IPS DF 6.9 (cell line): ENCODE results near the gene COQ2.
"Not testable (repeated sequence)": the region's sequence is repeated elsewhere in the genome, so short reads cannot be mapped to it uniquely, and the experiment has no call there.

Experiments
- DNase-seq: peaks from one replicate; pipeline ENCODE4 v3.0.0-alpha.2; 2013; ENCODE audit warnings: low read depth, low spot score
- H3K27ac ChIP-seq: one replicate; pipeline ENCODE4 v1.5.1; 2013; ENCODE audit warnings: low read length, control low read depth
- H3K27me3 ChIP-seq: 2 replicates; pipeline ENCODE4 v1.6.1; 2013; ENCODE audit warnings: mild to moderate bottlenecking, low read length; ENCODE audit not compliant: control insufficient read depth, insufficient read depth
- H3K36me3 ChIP-seq: 2 replicates; pipeline ENCODE4 v1.6.1; 2013; ENCODE audit warnings: low read length; ENCODE audit not compliant: control insufficient read depth, insufficient read depth
- H3K4me1 ChIP-seq: 2 replicates; pipeline ENCODE4 v1.6.1; 2013; ENCODE audit warnings: low read length; ENCODE audit not compliant: control insufficient read depth, insufficient read depth
- H3K4me3 ChIP-seq: 2 replicates; pipeline ENCODE4 v1.5.1; 2013; ENCODE audit warnings: mild to moderate bottlenecking, low read length
- H3K9me3 ChIP-seq: 2 replicates; pipeline ENCODE4 v1.6.1; 2013; ENCODE audit warnings: low read length, inconsistent platforms; ENCODE audit not compliant: control insufficient read depth, insufficient read depth
- WGBS: extraction: QIAGEN DNeasy Blood & Tissue Kit; methylation state at CpG from one replicate; pipeline ENCODE4 v1.1.7; 2013; ENCODE audit warnings: mixed read lengths, missing lambda C conversion rate; ENCODE audit not compliant: insufficient read length, insufficient coverage; 5-methylcytosine and 5-hydroxymethylcytosine counted together

COQ2 gene, protein sequence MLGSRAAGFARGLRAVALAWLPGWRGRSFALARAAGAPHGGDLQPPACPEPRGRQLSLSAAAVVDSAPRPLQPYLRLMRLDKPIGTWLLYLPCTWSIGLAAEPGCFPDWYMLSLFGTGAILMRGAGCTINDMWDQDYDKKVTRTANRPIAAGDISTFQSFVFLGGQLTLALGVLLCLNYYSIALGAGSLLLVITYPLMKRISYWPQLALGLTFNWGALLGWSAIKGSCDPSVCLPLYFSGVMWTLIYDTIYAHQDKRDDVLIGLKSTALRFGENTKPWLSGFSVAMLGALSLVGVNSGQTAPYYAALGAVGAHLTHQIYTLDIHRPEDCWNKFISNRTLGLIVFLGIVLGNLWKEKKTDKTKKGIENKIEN

DNA sequence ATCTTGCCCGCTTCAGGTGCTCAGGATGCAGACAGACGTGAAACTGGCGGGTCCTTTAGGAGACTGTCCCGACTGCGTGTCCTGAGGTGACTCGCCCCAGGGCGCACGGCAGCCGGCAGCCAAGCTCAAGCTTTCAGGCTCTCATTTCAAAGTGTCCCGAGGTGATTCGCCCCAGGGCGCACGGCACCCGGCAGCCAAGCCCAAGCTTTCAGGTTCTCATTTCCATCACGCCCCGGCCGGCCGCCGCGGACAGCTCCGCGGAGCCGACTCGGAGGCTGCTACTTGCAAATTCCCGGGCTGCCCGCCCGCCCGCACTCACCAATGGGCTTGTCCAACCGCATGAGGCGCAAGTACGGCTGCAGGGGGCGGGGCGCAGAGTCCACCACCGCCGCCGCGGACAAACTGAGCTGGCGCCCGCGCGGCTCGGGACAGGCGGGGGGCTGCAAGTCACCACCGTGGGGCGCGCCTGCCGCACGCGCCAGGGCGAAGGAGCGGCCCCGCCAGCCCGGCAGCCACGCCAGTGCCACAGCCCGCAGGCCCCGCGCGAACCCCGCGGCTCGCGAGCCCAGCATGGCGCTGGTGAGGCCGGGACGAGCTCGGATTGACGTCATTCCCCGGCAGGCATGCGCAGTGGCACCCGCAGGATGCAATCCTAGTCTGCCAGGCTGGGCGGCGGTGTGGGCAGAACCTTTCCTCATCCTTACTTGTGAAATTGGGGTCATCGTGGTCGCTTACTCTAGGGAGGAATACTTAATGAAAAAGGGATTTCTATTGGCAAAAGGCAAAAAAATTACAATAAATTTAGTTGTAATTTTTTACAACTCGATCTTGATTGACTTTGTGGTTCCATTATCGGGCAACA, at the start of gene COQ2:
Gene COQ2 (minus strand): TSS at position 606 of the 862 bp plus-strand sequence. CDS start 34 bp downstream, at position 572.
- peak; percentile 72 for DNase-seq
- Histone ChIP-seq H3K4me3 (peak within 1 kb of the TSS; percentile 86; the same call in 1 of the 2 replicates), H3K4me1 (no peaks in the 10 kb centered on the region), H3K27me3 (no peaks in the 10 kb centered on the region; the same call in 1 of the 2 replicates), H3K27ac (no peak within 1 kb of the TSS), H3K36me3 (no peaks in the 10 kb centered on the region), H3K9me3 (no peaks in the 10 kb centered on the region)
- WGBS, result no CpG with 5 or more reads among the region's 76 CpGs

DNA sequence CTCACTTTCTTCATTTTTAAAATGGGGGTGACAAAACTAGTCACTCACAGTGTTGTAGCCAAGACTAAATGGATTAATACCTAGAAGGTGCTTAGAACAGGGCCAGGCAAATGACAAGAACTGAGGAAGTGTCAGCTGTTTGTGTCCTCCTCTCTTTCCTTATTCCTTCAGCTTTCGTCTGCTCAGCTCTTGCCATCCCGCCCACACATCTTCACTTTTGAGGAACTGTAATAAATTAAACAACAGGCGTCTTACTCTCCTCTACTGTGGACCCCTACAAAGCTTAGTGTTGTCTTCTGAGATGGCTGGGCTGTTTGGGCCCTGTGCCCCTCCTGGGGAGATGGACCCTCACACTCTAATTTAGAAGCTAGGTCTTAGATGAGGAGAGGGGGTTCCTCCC, 47.4 kb upstream of the COQ2 start:
- no CpG with 5 or more reads among the region's 3 CpGs for WGBS

DNA sequence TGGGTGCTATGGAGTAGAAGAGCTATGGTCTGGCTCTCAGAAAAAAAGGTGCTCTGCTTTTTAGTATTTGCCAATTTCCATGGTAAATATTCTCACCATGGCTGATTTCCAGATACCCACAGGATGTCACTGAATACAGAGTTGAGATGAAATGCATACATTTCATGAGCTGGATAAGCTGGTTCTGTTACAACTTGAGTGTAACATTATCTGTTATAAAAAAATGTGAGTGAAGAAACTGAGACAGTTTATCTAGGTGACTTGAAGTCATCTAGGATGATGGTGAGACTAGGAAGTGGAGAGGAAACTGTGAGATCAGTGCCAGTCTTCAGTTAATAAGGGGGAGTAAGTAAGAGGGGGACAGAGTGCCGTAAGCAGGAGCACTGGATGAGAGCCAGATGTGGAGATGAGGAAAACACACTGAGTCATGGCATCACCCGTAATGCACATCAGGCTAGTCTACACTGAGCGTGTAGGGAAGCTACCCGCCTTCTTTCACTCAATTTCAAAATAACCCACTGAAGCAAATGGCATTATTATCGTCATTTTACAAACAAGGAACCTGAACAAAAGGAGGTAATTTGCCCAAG, 45.0 kb upstream of the COQ2 start:
- WGBS, result no CpG with 5 or more reads among the region's 5 CpGs
- no peak overlapping the region for H3K27ac ChIP-seq

More for the DNA sequence above, 47.4 kb upstream of the COQ2 start:
- H3K36me3 ChIP-seq, result no peaks in the 10 kb centered on the region
- no peak for DNase-seq
- H3K4me1 ChIP-seq, result peaks cover 2% of the 10 kb centered on the region; the same call in 1 of the 2 replicates
- H3K4me3 ChIP-seq, result no peak overlapping the region
- peaks cover 8% of the 10 kb centered on the region for H3K27me3 ChIP-seq
- no peaks in the 10 kb centered on the region for H3K9me3 ChIP-seq
- no peak overlapping the region for H3K27ac ChIP-seq

DNA sequence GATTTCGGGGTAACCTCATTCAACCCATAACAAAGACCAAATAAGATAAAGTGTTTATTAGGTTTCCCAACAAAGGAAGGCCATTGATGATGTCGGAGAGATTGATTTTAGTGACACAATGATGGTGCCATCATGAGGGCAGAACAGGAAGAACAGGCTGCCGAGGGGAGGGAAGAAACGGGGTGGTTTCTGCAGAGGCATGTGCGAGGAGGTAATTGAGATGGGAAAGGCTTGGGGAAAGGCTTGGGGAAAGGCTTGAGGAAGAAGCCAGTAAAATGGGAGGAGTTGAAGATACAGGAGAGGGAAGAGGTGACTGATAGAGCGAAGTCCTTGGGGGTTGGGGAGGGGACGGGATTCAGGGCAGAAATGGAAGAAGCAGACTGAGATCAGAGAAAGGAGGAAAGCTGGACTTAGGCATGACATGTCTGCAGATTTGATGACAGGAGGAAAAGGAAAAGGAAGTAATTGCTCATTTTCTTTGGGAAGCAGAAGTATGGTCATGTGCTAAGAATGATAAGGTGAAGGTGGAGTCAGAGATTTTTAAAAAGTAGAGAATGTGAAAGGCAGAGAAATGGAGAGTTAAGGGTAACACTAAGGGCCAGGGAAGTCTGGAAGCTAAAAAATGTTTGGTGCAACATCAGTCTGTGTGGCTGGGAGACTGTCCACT, 44.1 kb upstream of the COQ2 start:
- Histone ChIP-seq H3K36me3 (no peaks in the 10 kb centered on the region), H3K9me3 (no peaks in the 10 kb centered on the region), H3K27me3 (no peaks in the 10 kb centered on the region), H3K4me1 (no peaks in the 10 kb centered on the region), H3K4me3 (no peak overlapping the region), H3K27ac (no peak overlapping the region)
- WGBS, result no CpG with 5 or more reads among the region's 7 CpGs
- DNase-seq, result no peak

More for the DNA sequence above, 45.0 kb upstream of the COQ2 start:
- Histone ChIP-seq H3K36me3 (no peaks in the 10 kb centered on the region), H3K27me3 (peaks cover 4% of the 10 kb centered on the region; the same call in 1 of the 2 replicates), H3K9me3 (no peaks in the 10 kb centered on the region), H3K4me1 (no peaks in the 10 kb centered on the region), H3K4me3 (no peak overlapping the region)
- no peak for DNase-seq

DNA sequence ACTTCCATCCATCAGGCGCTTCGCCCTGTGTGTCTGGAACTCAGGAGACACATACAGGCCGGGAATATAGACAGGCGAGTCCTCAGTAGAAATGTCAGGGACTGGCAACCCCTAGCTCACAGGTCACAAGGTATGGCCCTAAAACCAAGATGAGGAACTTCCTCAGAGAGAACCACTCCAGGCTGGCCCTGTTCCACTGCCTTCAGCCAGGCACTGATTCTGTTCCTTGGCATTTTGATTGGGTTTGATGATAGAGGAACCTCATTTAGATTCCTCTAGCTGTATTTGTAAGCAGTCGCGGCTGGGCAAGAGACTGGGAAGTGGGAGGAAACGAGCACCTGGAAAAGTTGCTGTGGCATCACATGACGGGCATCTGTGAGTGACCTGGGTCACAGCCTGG, 41.9 kb upstream of the COQ2 start:
- Histone ChIP-seq H3K9me3 (no peaks in the 10 kb centered on the region), H3K4me1 (no peaks in the 10 kb centered on the region), H3K27ac (no peak overlapping the region), H3K36me3 (no peaks in the 10 kb centered on the region), H3K27me3 (no peaks in the 10 kb centered on the region), H3K4me3 (no peak overlapping the region)
- DNase-seq, result no peak
- WGBS, result no CpG with 5 or more reads among the region's 8 CpGs

DNA sequence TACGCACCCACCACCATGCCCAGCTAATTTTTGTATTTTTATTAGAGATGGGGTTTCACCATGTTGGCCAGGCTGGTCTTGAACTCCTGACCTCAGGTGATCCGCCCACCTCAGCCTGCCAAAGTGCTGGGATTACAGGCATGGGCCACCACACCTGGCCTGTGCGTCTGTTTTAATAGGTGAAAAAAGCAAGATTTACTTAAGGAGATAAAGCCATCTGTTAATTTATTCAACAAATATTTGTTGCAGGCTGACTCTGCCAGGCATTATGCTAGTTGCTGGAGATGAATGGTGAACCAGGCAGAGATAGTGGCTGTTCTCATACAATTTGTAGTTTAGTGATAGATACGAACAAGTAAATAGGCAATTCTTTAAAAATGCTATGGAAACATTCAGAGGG, 40.7 kb upstream of the COQ2 start:
- not testable (repeated sequence) for H3K9me3 ChIP-seq, H3K27ac ChIP-seq, H3K4me3 ChIP-seq, H3K27me3 ChIP-seq, H3K4me1 ChIP-seq, H3K36me3 ChIP-seq, DNase-seq
- no CpG with 5 or more reads among the region's 4 CpGs for whole genome bisulfite sequencing

DNA sequence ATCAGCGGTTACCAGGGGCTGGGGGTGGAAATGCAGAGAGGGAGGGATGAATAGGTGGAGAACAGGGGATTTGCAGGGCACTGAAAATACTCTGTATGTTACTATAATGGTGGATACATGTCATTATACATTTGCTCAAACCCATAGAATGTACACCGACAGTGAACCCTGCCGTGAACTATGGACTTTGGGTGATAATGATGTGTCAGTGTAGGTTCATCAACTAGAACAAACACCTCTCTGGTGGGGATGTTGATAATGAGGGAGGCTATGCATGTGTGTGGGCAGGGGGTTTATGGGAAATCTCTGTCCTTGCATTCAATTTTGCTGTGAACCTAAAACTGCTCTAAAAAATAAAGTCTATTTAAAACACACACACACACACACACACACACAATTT, 38.5 kb upstream of the COQ2 start:
- no peaks in the 10 kb centered on the region for H3K4me1 ChIP-seq
- no peak overlapping the region for H3K4me3 ChIP-seq
- no CpG with 5 or more reads among the region's 3 CpGs for WGBS
- DNase-seq, result no peak
- no peaks in the 10 kb centered on the region for H3K27me3 ChIP-seq
- no peaks in the 10 kb centered on the region for H3K36me3 ChIP-seq
- H3K9me3 ChIP-seq, result no peaks in the 10 kb centered on the region
- H3K27ac ChIP-seq, result no peak overlapping the region

DNA sequence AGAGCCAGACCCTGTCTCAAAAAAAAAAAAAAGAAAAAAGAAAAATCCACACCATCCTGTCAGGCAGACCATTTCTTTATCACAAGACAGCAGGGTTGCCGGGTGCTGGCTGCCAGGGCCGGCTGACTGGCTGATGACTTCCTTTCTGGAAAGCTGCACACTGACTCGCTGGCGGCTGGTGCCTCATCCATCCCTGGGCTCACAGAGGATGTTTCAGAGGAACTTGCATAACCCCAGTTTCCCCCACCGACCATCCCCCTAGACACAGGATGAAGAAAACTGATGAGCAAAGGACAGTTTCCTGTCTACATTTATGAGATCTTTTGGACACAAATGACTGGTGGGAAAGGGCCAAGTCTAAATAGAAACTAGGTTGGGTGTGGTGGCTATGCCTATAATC, 36.0 kb upstream of the COQ2 start:
- no peaks in the 10 kb centered on the region for H3K4me1 ChIP-seq

DNA sequence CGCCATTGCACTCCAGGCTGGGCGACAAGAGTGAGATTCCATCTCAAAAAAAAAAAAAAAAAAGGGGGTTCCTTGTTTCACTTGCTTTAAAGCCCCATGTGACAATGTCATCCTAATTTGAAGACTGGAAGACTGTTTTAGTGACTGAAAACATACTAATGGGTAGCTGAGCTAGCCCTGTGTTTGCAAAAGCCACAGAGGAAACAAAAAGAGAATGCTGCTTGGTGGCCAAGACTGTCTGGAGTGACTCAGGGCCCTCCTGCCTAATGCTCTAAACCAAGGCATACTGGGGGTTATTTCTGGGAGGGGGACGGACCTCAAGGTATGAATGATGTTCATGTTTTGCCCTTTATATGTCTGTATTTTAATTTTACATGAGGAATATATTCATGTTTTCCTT, 34.1 kb upstream of the COQ2 start:
- no peaks in the 10 kb centered on the region for H3K9me3 ChIP-seq
- no CpG with 5 or more reads among the region's 3 CpGs for WGBS
- no peaks in the 10 kb centered on the region for H3K4me1 ChIP-seq
- no peak overlapping the region for H3K4me3 ChIP-seq
- no peak for DNase-seq
- no peaks in the 10 kb centered on the region for H3K27me3 ChIP-seq
- H3K27ac ChIP-seq, result no peak overlapping the region
- H3K36me3 ChIP-seq, result no peaks in the 10 kb centered on the region

More for the DNA sequence above, 36.0 kb upstream of the COQ2 start:
- no peaks in the 10 kb centered on the region for H3K36me3 ChIP-seq
- H3K27me3 ChIP-seq, result no peaks in the 10 kb centered on the region
- no peak for DNase-seq
- H3K27ac ChIP-seq, result no peak overlapping the region
- WGBS, result no CpG with 5 or more reads among the region's 5 CpGs
- H3K9me3 ChIP-seq, result no peaks in the 10 kb centered on the region
- no peak overlapping the region for H3K4me3 ChIP-seq

DNA sequence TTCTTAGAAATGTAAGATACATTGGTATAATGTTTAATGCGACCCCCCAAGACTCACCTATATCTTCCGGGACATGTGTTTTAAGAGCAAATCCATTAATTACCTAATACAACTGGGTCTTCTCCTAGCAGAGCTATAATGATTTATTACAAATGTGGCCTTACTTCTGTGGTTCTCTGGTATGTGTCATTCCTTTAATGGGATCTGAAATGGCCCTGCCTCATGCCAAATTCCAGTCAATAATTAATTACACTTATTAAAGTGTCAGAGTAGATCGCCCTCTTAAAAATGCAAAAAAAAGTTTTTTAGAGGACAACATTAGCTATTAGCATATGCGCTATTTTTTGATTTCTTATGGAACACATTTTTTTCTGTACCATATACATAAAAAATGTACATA, 33.1 kb upstream of the COQ2 start:
- no CpG with 5 or more reads among the region's 4 CpGs for WGBS
- Histone ChIP-seq H3K36me3 (no peaks in the 10 kb centered on the region), H3K27me3 (no peaks in the 10 kb centered on the region)

More for the DNA sequence above, 33.1 kb upstream of the COQ2 start:
- Histone ChIP-seq H3K27ac (no peak overlapping the region), H3K9me3 (no peaks in the 10 kb centered on the region), H3K4me1 (no peaks in the 10 kb centered on the region), H3K4me3 (no peak overlapping the region)
- DNase-seq, result no peak
